Mesenteric fat pad (tissue), 1 donor: ENCODE data around the gene DYNLRB2. TPM values are rescaled to one million over a fixed set of nuclear protein-coding genes. Genes with fewer than 3 reads are reported as not detected.

Experiments used
- DNase-seq: peaks from one replicate; pipeline ENCODE4 v3.0.0-alpha.2; 2020; ENCODE audit warnings: low spot score
- long read RNA-seq: library from polyadenylated mRNA; unstranded; transcript quantifications from one replicate; pipeline ENCODE4 v2.0.0, GENCODE V29; 2020
- total RNA-seq: library from RNA; stranded (reverse); fragmentation: NEBNext Ultra II Directional; extraction: Animal tissue kit (Norgen Biotek cat#: 25700); gene quantifications from one replicate; pipeline ENCODE4 v1.2.1, GENCODE V29; 2021
- donor health status: DM: yes; HTN: yes; CAD: no.

DYNLRB2 gene
- total RNA-seq, result not detected
- long read RNA-seq, result 0 reads

DNA sequence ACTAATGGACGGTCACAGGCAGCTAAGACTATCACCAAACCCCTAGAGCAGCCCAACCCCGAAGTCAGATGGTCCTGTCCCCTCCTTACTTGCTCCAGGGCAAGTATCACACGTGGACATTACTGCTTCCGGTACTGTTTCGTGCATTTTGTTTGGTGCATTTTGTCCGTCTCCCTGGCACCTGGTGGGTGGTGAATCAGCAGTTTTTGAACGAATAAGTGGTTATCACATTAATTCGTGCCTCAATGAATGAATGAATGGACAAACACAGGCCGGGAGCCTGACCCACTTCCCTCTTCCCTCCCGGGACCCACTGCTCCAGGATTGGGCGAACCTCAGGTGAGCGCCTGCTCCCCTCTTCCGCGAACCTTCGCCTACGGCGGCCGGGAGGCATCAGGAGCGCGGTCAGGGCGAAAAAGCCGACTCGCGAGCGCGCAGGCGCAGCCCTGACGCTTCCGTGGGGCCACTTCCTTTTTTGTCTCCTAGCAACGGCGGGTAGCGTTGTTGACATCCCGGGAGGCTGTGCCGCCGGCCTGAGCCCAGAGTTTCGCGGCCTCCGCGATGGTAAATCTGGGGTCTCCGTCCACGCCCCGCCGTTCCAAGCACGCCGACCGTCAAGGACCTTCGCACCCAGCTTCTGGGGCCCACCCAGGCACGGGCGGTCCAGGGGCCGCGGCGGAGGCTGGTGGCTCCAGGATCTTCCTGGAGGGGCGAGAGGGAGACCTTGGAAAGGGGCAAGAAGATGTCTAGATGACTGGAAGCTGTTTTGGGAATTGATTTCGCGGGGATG, at the start of gene DYNLRB2:
Gene DYNLRB2 (plus strand): TSS at position 478 of the 790 bp plus-strand sequence. CDS start 84 bp downstream, at position 562.
- peak; percentile 95 for DNase-seq

DNA sequence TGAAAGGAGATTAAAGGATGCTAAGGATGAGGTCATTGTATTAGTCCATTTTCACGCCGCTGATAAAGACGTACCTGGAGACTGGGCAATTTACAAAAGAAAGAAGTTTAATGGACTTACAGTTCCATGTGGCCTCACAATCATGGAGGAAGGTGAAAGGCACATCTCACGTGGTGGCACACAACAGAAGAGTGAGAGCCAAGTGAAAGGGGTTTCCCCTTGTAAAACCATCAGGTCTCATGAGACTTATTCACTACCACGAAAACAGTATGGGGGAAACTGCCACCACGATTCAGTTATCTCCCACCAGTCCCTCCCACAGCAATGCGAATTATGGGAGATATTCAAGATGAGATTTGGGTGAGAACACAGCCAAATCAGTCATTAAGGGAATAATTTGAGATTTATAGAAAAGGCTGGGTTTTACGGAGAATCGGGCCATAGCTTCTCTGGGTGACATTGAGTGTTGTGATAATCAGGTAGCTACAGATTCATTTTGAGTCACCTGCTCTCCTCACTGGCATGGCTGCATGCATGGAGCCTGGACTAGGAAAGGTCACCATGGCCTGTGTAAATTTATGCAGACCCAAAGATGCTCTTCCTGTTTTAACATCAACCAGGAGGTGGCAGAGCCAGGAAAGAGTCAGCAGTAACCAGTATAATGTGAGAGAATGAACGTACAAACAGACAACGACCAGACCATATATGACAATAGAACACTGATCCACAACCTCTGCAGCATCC, 40.5 kb upstream of the DYNLRB2 start:
- no peak for DNase-seq

- DNase-seq, result no peak
Observed at GRCh38 chr16:80500961-80501525, 39.8 kb upstream of the DYNLRB2 start.

- DNase-seq, result no peak
Observed at GRCh38 chr16:80503107-80503506, 37.7 kb upstream of the DYNLRB2 start.

GRCh38 chr16:80507538-80507937, 33.3 kb upstream of the DYNLRB2 start:
- no peak for DNase-seq

GRCh38 chr16:80509872-80510271, 30.9 kb upstream of the DYNLRB2 start:
- no peak for DNase-seq

DNA sequence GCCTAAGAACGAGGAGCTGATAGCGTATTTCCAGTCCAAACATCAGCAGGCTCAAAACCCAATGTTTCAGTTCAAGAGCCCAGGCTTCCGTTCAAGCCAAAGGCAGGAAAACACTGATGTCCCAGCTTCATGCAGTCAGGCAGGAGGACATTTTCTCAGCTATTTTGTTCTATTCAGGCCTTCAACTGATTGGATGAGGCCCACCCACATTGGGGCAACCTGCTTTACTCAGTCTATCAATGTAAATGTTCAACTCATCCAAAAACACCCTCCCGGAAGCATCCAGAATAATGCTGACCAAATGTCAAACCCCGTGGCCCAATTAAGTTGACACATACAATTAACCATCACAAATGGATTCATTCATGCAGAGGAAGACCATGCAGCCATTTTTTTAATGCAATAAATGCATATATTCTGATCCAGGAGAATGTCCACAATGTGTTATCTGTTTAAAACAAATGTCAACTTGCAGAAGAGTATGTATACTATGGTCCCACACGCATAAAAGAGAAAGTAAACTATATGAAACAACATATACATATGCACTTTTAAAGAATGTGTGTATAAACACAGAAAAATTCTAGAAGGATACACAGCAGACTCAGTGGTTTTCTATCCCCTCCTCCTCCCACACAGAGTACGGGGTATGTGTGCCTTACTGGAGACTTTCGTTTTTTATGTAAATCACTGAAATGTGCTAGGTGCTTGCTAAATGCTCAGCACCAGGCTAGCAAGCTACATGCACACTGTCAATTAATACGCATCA, 28.8 kb upstream of the DYNLRB2 start:
- DNase-seq, result no peak

DNA sequence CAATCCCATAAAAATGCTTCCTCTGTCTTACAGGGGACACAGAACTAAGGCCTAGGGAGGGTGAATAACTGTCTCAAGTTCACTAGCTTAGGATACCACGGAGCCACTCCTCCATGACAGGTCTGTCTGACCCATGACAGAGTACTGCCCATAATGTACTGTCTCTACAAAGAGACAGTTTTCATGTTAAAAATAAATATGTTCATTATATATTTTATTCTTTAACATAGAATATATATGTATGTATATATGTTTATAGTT, 28.3 kb upstream of the DYNLRB2 start:
- no peak for DNase-seq

DNA sequence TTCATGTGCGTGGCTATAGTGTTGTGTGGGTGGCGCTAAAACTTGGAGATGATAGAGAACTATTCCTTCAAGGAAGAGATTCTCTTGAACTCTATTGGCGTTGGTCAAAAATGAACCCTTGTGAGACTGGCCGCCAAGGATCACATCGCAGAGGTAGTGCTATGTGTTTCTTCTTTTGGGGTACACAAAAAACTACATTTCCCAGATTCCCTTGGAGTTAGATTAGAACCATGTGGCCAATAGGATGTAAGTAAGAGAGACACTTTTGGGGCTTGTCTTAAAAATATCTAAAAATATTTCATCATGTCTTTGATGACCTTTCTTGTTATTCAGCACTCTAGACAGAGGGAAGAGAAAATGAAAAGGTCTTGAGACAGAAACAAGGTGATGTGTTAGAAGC, 25.4 kb upstream of the DYNLRB2 start:
- no peak for DNase-seq

DNA sequence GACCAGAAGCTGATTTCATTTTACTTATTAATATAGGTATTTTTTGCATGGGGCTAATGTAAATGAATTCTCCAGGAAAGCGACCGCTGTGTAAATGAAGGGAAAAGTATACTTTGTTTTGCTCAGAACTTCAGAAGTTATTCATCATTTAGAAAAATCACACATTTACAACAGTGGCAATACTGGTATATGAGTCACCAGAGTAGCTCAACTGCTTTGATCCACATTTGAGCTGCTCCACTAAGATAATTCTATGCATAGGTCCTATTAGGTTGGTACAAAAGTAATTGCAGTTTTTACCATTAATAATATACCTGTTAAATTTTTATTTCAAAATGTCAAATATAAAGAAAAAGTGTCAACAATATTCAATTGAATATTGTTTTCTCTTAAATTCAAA, 22.9 kb upstream of the DYNLRB2 start:
- DNase-seq, result no peak

DNA sequence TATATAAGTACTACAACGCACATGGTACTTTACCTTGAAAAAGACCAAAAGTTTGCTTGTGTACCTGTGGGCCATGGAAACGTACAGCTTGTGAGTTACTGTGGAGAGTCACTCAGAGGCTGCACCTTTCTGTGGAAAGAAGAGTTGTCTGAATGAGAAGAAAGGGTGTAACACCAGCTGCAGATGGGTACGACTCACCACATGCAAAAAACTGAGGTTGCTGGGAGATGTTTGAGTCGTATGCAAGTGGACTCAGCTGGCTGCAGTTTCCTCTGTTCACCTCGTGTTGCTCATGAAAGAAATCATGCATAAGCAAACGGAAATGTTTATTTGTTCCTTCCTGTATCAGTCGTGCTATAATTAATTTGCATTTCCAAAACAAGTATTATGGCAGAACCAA, 22.4 kb upstream of the DYNLRB2 start:
- DNase-seq, result no peak

DNA sequence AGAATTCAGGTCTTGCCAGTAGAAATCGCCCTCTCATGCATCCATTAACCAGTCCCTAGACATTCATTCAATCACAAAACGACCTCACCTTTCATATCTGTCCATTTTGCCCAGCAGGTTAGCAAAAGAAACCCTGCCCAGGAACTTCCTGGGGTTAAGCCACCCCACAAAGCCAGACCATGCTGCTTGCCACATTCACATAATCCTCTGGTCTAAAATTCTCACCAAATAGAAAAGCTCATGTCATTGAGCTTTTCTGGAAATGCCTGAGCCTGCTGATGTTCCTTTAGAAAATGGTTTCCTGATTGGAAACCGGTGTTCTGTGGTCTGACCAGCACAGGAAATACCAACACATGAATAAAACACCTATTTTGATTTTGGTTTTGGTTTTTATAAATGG, 21.6 kb upstream of the DYNLRB2 start:
- no peak for DNase-seq

DNA sequence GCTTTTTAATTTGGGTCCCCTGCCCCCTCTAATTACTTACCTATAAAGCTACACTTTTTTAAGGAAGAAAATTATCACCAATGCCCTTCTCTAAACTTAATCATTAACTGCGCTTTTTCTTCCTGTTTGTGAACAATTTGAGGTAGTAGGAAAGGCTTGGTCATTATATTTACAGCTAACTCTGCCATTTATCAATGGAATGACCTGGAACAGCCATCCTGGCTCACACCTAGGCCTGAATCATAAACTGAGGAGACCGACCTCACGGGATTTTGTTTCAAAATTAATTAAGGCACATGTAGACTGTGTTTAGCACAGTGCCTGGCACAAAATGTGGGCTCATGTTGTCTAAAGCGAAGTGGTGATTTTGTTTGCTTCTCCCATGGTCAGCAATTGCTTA, 15.4 kb upstream of the DYNLRB2 start:
- DNase-seq, result no peak

GRCh38 chr16:80526418-80527061, 14.3 kb upstream of the DYNLRB2 start:
- DNase-seq, result no peak

DNA sequence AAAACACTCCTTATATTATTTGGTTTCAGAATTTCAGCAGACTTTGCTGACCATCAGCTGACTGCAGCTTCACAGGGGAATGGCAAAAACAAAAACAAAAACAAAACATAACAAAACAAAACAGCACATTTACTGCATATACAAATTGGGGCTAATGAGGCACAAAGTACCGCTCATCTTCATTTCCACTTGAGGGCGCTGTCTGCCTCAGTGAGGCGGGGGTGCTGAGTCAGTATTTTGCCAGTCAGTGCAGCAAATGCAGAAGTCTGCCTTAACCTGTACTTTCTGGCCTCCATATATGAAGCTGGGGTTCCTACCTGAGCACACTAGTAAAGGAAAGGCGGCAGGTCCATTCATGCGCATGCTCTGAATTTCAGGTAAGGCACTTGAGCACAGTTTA, 13.5 kb upstream of the DYNLRB2 start:
- no peak for DNase-seq

DNA sequence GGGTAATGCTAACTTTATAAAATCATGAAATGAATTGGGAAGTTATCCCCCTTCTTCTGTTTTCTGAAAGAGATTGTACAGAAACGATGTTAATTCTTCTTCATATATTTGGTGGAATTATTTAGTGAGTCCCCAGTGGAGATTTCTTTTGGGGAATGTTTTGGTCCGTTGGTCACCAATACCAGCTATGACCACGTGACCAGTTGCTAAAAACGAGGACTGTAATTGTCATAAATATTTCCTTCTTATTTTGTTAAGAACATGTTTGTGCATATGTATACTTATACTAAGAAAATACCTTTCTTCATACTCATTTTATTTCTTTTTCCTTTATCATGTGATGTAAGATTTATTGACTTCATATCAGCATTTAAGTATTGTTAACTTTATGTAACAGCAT, 10.3 kb upstream of the DYNLRB2 start:
- DNase-seq, result no peak

DNA sequence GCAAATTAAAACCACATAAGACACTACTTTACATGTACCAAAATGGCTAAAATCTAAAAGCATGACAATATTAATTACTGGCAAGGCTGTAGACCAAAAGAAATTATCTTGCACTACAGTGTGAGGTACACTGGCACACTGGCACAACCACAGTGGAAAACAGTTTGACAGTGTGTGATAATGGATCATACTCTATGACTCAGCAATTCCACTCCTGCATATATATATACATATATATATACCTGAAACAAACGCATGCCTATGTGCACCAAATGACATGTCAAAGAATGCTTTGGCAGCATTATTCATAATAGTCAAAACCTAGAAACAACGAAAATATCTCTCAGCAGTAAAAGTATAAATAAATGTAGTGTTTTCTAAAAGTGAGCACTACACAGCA, 4.6 kb upstream of the DYNLRB2 start:
- no peak for DNase-seq

DNA sequence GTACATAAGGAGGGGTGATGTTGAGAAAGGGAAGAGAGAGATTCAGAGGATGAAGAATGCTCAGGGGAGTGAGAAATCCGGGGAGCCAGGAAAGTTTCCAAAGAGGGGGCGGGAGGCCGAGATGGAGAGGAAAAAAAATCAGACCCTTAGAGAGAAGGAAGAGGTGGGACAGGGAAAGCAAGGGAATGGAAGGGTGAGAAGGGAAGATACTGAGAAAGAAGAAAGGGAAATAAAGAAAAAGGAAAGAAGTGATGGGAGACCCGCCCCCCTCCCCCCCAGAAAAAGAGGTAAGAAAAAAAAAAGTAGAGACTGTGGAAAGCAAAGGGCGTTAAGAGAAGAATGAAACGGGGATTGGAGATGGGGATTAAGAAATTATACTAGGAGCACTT, 507 bp downstream of the DYNLRB2 start:
- DNase-seq, result no peak

DNA sequence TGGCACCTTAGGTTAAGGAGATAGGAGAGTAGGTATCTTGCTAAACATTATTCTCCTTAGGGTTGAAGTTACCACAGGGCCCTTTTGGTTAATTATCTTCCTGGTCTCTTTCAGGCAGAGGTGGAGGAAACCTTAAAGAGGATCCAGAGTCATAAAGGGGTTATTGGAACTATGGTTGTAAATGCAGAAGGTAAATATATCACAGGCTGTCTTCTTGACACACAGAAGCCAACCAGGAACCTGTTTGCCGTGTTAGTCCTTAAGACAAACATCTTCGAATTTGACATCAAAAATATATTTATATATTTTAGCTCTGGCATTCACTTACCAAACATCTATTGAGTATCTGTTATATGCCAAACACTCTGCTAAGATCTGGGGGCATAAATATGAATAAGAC, 2.4 kb downstream of the DYNLRB2 start:
- no peak for DNase-seq

- no peak for DNase-seq
Observed at GRCh38 chr16:80544326-80544725, 3.5 kb downstream of the DYNLRB2 start.

GRCh38 chr16:80546249-80546648, 5.5 kb downstream of the DYNLRB2 start:
- no peak for DNase-seq
